ENCODE results near the gene YIPF7. TPM values are rescaled to one million over a fixed set of nuclear protein-coding genes. Genes with fewer than 3 reads are reported as not detected.

The YIPF7 gene
- total RNA-seq, 4 donors from 2014 or later, result 0.29 TPM; not detected in 3

DNA sequence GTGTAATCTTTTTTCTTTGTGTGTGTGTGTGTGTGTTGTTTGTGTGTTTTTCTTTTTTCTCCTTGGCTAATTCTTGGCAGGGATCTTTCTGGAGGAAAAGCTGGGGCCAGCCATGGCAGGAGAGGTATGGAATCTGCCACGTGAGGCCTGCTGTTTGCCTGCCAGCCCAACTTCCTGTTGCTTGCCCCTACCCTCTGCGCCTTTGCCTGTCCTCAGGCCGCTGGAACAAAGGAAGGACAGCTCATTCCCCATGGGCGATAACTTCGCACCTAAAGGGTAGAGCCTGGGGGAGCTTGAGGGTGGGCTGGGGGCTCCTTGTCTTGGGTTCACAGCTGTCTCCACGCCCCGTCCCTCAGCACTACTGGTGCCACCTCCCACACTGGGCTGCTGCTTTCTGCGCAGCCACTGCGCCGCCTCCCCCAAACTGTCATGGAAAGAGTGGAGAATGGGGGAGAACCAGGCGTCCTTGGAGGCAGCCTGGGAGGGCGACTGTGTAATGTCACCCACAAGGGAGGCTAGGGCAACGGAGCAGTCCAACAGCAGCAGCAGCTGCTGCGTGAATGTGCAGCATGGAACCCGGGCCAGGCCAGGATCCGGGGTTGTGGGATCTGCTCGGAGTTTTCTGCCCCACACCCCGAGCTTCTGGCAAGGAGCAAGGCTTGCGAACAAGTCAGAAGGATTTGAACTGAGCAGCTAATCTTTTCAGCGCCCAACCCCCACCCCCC lies 12.3 kb upstream of the YIPF7 start:
- WGBS, 2 donors, result 89 to 91% methylated on average over 20 of the region's 20 CpGs

DNA sequence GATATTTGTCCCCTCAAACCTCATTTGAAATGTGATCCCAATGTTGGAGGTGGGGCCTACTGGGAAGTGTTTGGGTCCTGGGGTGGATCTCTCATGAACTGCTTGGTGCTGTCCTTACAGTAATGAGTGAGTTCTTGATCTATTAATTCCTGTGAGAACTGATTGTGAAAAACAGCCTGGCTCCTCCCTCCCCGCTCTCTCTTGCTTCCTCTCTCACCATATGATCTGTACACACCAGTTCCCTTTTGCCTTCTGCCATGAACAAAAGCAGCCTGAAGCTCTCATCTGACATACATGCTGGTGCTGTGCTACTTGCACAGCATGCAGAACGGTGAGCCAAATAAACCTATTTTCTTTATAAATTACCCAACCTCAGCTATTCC lies 11.2 kb upstream of the YIPF7 start:
- no peak overlapping the region for H3K4me3 ChIP-seq (ENCODE audit: low read depth, poor library complexity, severe bottlenecking)
- no peak for TF ChIP-seq POLR2A (IDR thresholded peaks at IDR 0.05)
- TF ChIP-seq, protein P1, sequence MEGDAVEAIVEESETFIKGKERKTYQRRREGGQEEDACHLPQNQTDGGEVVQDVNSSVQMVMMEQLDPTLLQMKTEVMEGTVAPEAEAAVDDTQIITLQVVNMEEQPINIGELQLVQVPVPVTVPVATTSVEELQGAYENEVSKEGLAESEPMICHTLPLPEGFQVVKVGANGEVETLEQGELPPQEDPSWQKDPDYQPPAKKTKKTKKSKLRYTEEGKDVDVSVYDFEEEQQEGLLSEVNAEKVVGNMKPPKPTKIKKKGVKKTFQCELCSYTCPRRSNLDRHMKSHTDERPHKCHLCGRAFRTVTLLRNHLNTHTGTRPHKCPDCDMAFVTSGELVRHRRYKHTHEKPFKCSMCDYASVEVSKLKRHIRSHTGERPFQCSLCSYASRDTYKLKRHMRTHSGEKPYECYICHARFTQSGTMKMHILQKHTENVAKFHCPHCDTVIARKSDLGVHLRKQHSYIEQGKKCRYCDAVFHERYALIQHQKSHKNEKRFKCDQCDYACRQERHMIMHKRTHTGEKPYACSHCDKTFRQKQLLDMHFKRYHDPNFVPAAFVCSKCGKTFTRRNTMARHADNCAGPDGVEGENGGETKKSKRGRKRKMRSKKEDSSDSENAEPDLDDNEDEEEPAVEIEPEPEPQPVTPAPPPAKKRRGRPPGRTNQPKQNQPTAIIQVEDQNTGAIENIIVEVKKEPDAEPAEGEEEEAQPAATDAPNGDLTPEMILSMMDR (IDR thresholded peaks at IDR 0.05), result no peak
- DNase-seq (ENCODE audit: low spot score in 2 of 2), result no peak
- intact Hi-C loops (cut with DNase I; ENCODE audit: low total_unique reads), result no loop called here
- WGBS, 2 donors, result 49 to 70% methylated on average over 2 of the region's 2 CpGs

More for the DNA sequence above, 12.3 kb upstream of the YIPF7 start:
- TF ChIP-seq, protein P1 (IDR thresholded peaks at IDR 0.05), result no peak
- TF ChIP-seq POLR2A (IDR thresholded peaks at IDR 0.05), result no peak
- H3K4me3 ChIP-seq (ENCODE audit: low read depth, poor library complexity, severe bottlenecking), result no peak overlapping the region
- intact Hi-C loops (cut with DNase I; ENCODE audit: low total_unique reads), result no loop called here
- DNase-seq (ENCODE audit: low spot score in 2 of 2), result no peak

DNA sequence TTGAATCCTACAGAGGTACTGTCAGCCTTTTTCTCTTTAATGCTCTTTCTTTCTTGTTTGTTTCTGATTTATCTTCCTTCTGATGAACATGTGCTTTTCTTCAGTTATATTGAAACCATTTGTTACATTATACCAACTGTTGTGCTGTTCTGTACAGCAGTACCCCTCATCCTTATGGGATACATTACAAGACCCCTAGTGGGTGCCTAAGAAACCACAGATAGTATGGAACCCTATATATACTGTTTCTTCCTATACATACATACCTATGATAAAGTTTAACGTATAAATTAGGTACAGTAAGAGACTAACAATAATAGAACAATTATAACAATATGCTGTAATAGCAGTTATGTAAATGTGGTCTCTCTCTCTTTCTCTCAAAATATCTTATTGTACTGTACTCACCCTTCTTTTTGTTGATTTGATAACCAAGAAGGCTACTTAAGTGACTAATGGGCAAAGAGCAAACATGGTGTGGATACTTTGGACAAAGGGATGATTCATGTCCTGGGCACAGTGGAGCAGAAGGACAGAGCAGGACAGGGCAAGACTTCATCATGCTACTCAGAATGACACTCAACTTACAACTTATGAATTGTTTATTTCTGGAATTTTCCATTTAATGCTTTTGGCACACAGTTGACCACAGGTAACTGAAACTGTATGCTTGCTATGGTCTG lies 10.7 kb upstream of the YIPF7 start:
- DNase-seq (ENCODE audit: low spot score in 2 of 2), result no peak
- TF ChIP-seq, protein P1 (IDR thresholded peaks at IDR 0.05), result no peak
- no peak for TF ChIP-seq POLR2A (IDR thresholded peaks at IDR 0.05)
- intact Hi-C loops (cut with DNase I; ENCODE audit: low total_unique reads), result no loop called here
- 56 to 71% methylated on average over 1 of the region's 1 CpG for WGBS, 2 donors
- no peak overlapping the region for H3K4me3 ChIP-seq (ENCODE audit: low read depth, poor library complexity, severe bottlenecking)

- 57 to 80% methylated on average over 3 of the region's 3 CpGs for WGBS, 2 donors
- TF ChIP-seq, protein P1 (IDR thresholded peaks at IDR 0.05), result no peak
- no peak for TF ChIP-seq POLR2A (IDR thresholded peaks at IDR 0.05)
- no peak overlapping the region for H3K4me3 ChIP-seq (ENCODE audit: low read depth, poor library complexity, severe bottlenecking)
- DNase-seq (ENCODE audit: low spot score in 2 of 2), result no peak
- intact Hi-C loops (cut with DNase I; ENCODE audit: low total_unique reads), result no loop called here
Observed at GRCh38 chr4:44660396-44660795, 9.0 kb upstream of the YIPF7 start.

DNA sequence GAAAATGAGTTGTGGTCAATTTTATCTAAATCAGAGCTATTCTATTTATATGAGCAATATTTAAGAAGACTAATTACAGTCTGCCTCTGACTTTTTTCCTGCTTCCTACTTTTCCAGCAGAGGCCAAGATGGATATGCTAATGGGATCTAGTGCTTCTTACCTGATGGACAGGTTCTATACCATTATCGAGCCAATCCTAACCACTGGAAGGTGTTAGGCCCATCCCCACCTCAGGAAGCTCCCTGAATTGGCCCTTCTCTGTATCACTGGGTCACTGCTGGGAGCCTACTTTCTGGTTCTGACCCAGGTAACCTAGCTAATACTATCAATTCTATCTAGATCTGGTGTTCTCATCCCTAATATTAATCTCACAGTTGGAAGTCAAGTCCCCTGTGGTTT lies 577 bp upstream of the YIPF7 start:
- H3K4me3 ChIP-seq (ENCODE audit: low read depth, poor library complexity, severe bottlenecking), result no peak overlapping the region
- 67 to 95% methylated on average over 1 of the region's 1 CpG for WGBS, 2 donors
- intact Hi-C loops (cut with DNase I; ENCODE audit: low total_unique reads), result no loop called here
- DNase-seq (ENCODE audit: low spot score in 2 of 2), result no peak
- no peak for TF ChIP-seq POLR2A (IDR thresholded peaks at IDR 0.05)
- TF ChIP-seq, protein P1 (IDR thresholded peaks at IDR 0.05), result no peak

Data from lower leg skin (tissue), 4 donors.